Fibroblast of villous mesenchyme (primary cell): ENCODE data around the gene CPAMD8. TPM values are rescaled to one million over a fixed set of nuclear protein-coding genes. Genes with fewer than 3 reads are reported as not detected.

Experiments used
- DNase-seq: peaks from one replicate; pipeline ENCODE4 v3.0.0-alpha.2; 2010; ENCODE audit warnings: low read depth
- H3K4me3 ChIP-seq: 2 replicates; pipeline ENCODE4 v1.5.1; 2011; ENCODE audit warnings: low read depth, mild to moderate bottlenecking, low read length
- total RNA-seq: library from RNA; depleted of rRNA; stranded (reverse); fragments of >200 nt; gene quantifications from 2 replicates; pipeline ENCODE4 v1.2.3, GENCODE V29; 2012
- TF ChIP-seq, protein P1 (sequence below): IDR thresholded peaks from 2 replicates; pipeline ENCODE4 v1.5.1; 2012; ENCODE audit warnings: low read depth, mild to moderate bottlenecking, low read length; ENCODE audit not compliant: insufficient read depth

CPAMD8 gene
- total RNA-seq: 0.43 and 0.64 TPM in 2 replicates

GRCh38 chr19:17026706-17027534 is at the start of gene CPAMD8:
Gene CPAMD8, minus strand, starts transcription at chr19:17026810. Its CDS starts 168 bp downstream, at chr19:17026642.
- H3K4me3 ChIP-seq: no peak within 1 kb of the TSS
- DNase-seq: no peak
- TF ChIP-seq, protein P1, sequence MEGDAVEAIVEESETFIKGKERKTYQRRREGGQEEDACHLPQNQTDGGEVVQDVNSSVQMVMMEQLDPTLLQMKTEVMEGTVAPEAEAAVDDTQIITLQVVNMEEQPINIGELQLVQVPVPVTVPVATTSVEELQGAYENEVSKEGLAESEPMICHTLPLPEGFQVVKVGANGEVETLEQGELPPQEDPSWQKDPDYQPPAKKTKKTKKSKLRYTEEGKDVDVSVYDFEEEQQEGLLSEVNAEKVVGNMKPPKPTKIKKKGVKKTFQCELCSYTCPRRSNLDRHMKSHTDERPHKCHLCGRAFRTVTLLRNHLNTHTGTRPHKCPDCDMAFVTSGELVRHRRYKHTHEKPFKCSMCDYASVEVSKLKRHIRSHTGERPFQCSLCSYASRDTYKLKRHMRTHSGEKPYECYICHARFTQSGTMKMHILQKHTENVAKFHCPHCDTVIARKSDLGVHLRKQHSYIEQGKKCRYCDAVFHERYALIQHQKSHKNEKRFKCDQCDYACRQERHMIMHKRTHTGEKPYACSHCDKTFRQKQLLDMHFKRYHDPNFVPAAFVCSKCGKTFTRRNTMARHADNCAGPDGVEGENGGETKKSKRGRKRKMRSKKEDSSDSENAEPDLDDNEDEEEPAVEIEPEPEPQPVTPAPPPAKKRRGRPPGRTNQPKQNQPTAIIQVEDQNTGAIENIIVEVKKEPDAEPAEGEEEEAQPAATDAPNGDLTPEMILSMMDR: no peak

GRCh38 chr19:17075864-17076542 is 49.4 kb upstream of the CPAMD8 start:
- TF ChIP-seq, protein P1: no peak
- peak; percentile 34 for DNase-seq
- peak overlapping the region; percentile 97 for H3K4me3 ChIP-seq

DNA sequence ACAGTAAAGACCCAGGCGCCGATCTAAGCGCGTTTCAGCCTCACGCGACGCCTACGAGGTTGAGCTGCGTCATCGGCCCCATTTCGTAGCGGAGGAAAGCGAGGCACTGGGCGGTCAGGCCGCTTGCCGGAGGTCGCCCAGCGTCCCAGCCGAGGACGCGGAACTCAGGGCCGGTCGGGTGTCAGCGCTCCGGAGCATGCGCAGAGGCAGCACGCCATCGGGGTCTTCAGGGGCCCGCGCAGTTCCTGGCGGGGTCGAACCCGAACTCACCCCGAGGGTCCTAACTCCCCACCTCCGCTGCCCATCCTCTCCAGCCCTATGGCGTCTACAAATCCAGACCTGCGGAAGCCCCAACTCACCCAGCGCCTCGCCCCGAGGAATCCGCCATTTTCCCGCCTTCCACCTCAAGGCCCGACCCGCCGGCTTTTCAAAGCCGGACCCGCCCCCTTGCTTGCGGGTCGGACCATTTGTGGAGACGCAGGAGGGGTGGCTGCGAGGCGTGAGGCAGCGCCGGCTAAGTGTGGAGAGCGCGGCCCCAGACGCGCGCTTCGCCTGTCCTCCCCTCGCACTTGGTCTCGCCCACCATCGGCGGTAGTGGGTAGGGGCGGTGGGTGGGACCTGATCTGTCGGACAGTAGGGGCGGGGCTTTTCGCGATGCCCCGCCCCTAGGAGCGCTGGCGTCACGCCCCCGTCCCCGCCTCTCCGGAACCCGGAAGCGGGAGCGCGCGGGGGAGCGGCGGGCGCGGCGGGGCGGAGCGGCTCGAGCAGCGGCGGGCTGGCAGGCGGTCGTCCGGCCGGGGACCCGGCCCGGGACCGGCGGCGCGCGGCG is 48.6 kb upstream of the CPAMD8 start, which contains the start of the genes HAUS8 and MYO9B:
Gene HAUS8 (minus strand): TSS at position 418 of the 829 bp plus-strand sequence. CDS start 30 bp downstream, at position 388.
Gene MYO9B (plus strand): TSS at position 743 of the 829 bp plus-strand sequence. CDS start 25,941 bp downstream, outside the sequence.
- peak within 1 kb of the TSS; percentile 97 for H3K4me3 ChIP-seq
- TF ChIP-seq, protein P1: no peak
- DNase-seq: peak; percentile 100

- TF ChIP-seq, protein P1: no peak
- peak overlapping the region; percentile 89 for H3K4me3 ChIP-seq
- DNase-seq: no peak
Observed at GRCh38 chr19:17074634-17075034, 48.0 kb upstream of the CPAMD8 start.

DNA sequence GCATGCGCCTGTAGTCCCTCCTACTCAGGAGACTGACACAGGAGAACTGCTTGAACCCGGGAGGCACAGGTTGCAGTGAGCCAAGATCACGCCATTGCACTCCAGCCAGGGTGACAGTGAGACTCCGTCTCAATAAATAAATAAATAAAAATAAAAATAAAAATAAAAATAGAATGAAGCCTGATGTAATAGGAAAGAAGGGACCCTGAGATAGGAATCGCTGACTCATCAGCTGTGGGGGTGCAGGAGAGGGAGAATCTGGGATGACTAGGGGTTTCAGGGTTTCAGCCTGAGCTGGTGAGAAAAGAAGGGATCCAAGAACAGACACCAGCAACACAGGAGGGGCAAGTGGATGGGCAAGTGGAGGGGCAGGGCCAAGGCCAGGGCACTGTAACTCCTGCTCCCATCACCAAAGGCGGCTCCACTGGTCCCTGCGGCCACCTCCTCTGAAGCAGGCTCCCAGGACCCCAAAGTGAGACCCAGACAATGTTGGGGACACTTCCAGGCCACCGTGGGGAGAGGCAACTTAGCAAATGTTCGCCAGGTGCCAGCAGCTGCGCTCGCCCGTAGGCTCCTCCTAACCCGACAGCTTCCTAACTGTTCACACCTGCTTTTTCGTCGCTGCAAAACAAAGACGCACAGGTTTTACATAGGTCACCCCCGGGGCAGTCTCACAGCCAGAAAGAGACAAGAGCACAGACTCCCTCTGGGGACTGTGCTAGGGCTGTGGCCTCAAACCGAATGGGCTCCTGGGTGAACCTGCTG is 47.4 kb upstream of the CPAMD8 start:
- DNase-seq: no peak
- TF ChIP-seq, protein P1: no peak
- peak overlapping the region; percentile 89 for H3K4me3 ChIP-seq
